ENCODE results near the gene EEF1G.

The EEF1G gene

DNA sequence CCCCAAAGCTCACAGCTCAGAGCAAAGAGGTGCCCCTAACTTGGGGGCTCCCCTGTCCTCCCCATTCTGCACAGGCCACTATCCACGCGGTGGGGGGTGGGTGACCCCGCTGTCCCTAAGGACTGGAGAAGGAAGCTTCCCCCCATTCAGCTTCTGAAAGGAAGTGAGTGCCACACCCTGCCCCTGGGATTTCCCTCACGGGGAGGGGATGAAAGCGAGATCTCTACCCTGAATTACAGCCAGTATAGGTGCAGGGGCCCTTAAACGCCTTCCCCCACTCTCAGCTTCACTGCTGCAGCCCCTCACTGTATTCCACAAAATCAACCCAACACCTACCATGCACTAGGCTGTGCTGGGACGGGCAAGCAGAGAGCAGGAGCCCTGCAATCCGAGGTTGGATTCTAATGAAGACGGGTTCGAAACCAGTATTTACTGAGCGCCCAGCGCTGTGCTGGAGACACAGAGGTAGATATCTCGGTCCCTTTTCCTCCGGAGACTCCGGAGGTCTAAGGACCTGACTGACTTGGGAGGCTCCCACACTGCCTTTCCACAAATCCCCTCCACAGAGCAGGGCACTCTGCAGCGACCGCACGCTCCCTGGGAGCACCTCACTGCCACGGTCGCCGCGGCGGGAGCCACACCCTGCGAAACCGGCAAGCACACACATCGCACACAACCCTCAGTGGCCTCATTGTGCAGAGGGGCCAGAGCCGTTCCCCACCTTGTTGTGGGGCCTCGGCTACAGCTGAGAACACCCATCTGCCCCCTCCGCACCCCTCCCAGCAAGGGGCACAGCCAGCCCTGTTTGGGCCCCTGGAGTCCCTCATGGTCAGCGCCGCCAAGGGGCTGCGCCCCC lies 28.9 kb downstream of the EEF1G start:
- H3K4me3 ChIP-seq (ENCODE audit: low read depth, low read length), result peak overlapping the region; percentile 77
- TF ChIP-seq, protein P1, sequence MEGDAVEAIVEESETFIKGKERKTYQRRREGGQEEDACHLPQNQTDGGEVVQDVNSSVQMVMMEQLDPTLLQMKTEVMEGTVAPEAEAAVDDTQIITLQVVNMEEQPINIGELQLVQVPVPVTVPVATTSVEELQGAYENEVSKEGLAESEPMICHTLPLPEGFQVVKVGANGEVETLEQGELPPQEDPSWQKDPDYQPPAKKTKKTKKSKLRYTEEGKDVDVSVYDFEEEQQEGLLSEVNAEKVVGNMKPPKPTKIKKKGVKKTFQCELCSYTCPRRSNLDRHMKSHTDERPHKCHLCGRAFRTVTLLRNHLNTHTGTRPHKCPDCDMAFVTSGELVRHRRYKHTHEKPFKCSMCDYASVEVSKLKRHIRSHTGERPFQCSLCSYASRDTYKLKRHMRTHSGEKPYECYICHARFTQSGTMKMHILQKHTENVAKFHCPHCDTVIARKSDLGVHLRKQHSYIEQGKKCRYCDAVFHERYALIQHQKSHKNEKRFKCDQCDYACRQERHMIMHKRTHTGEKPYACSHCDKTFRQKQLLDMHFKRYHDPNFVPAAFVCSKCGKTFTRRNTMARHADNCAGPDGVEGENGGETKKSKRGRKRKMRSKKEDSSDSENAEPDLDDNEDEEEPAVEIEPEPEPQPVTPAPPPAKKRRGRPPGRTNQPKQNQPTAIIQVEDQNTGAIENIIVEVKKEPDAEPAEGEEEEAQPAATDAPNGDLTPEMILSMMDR (IDR thresholded peaks at IDR 0.05; ENCODE audit: insufficient read depth, low read depth, low read length, missing control alignments), result no peak
- peak; percentile 55 for DNase-seq (ENCODE audit: low read depth)

DNA sequence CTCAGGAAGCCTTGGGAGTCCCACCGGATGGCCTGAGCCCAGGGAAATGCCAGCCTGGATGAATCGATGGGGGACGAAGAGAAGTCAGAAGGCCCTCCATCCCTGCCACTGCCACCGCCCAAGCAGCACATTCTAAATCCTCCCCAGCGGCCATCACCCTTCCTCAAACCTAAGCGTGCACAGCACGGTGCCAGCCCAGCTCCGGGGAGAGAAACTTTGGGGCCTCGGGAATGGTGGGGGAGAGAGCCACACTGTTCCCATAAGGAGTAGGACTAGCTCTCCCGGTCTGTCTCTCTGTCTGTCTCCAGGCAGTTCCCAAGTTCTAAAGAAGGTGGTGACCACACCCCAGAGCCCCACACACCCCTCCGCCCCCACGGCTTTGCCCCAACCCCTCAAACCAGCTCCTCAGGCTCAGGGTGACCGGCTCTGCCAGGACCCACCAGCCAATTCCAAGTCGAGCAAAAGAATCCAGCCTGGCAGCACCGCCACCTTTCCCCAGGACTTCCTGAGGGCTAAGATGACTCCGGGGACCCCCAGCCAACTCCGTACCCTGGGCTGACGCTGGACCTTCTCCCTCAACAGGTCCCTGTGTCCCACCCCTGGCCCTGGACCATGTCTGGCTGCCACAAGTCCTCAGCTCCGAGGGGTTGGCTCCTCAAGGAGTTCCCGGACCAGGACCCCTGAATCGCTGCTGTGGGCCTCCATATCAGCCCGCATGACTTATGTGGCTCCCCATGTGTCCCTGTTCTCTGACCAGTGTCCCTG lies 29.8 kb downstream of the EEF1G start:
- peak overlapping the region; percentile 77 for H3K4me3 ChIP-seq (ENCODE audit: low read depth, low read length)
- DNase-seq (ENCODE audit: low read depth), result no peak
- TF ChIP-seq, protein P1 (IDR thresholded peaks at IDR 0.05; ENCODE audit: insufficient read depth, low read depth, low read length, missing control alignments), result no peak

DNA sequence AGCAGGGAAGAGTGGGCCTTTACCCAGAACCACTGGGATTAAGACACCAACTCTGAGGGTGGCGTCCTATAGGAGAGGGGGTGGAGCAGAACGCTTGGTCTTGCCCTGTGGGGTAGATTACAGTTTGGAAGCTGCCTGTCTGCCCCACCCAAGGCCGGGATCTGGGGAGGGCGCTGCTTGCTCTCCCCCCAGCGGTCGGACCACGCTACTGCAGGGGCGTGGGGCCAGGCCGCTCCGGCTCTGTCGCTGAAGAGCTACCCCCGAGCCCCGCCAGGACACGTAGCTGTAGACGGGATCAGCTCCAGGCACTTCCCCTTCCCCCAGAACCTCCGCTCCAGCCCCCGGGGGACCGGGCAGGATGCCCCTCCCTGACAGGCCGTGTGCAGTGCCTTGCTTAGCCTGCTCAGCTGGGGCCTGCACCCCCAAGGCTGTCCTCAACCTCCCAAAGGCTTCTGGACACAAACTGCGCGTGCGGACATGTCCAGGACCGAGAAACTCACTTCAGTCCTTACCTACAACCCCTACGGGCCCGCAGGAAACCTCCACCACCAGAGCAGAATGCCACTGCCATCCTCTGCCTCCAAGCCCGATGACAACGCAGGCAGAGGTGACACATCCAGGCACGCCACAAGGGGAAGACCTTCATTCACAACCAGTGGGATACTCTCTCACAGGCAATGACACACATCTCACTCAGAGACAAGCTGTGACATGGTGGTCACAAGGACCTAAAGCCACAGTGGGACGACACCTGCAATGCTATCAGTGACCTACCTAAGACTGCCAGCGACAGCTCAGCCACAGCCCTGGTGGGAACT lies 30.7 kb downstream of the EEF1G start:
- peak overlapping the region; percentile 77 for H3K4me3 ChIP-seq (ENCODE audit: low read depth, low read length)

DNA sequence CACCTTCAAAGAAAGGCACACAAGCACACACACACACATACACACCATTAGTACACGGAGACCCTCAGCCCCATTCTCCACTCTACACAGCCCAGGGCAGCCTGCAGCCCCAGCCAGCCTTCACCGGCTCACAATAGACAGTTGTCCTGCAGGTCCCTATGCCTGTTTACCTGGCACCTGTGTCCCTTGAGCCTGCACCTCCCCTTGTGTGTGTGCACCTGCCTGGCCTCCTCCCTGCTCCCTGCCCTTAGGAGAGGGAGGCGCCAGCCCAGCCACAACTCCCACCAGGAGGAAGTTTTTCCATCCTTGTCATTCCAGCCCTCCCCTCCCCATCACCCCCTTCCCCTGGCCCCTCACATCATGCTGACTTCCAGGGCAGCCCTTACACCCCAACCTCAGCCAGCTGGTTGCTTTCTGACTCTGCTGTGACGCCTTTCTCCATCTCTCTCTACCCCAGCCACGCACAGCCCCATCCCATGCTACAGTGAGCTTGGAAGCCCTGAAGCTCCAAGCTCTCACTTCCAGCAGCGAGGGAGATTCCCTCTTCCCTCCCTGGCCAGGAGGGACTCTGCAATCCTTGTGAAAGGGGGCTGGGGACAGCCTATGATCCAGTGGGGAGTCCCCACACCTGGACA lies 31.5 kb downstream of the EEF1G start:
- H3K4me3 ChIP-seq (ENCODE audit: low read depth, low read length), result peak overlapping the region; percentile 47
- TF ChIP-seq, protein P1 (IDR thresholded peaks at IDR 0.05; ENCODE audit: insufficient read depth, low read depth, low read length, missing control alignments), result no peak
- no peak for DNase-seq (ENCODE audit: low read depth)

More for the DNA sequence above, 30.7 kb downstream of the EEF1G start:
- TF ChIP-seq, protein P1 (IDR thresholded peaks at IDR 0.05; ENCODE audit: insufficient read depth, low read depth, low read length, missing control alignments), result peak; percentile 99
- peak; percentile 88 for DNase-seq (ENCODE audit: low read depth)

DNA sequence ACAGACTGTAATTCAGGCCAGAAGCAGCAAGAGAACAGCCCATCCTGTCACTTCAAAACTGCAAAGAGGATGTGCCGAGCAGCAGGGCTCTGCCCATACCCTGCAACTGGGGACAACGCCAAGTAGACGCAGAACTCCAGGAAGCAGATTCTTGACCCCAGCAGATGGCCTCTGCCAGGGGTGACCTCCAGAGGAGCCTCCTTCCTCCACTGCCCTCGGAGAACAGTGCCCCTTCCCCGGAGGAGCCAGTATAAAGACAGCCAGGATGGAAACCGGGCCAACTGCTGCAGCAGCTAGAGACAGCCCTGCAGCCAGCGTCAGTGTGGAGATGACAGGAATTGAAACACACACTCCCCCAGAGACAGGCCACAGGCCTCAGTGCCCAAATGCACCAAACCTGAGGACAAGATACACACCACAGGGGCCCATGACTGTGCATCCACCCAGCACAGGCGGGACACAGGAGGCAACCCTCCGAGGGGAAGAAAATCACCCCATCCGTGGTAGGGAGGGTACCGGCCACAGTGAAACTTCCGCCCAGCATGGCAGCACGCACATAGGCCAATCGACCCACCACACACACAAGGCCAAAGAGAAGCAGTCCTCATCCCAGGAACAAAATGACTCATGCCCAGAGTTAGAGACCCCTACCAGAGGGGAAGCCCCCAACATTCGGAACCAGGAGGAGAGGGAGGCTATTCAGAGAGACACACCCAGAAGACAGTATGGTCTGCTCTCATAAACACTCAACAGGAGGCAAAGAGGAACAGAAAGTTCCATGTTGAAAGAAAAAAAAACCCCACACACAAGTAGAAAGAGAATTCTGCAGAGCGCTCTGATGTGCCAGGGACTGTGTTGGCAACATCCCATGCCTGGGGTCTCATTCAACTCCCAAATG lies 32.6 kb downstream of the EEF1G start:
- DNase-seq (ENCODE audit: low read depth), result peak; percentile 87
- TF ChIP-seq, protein P1 (IDR thresholded peaks at IDR 0.05; ENCODE audit: insufficient read depth, low read depth, low read length, missing control alignments), result no peak
- peak overlapping the region; percentile 47 for H3K4me3 ChIP-seq (ENCODE audit: low read depth, low read length)
